Measurements from ENCODE around the gene TRIM7.

TRIM7 gene

GRCh38 chr5:181204826-181205760 lies at the start of gene TRIM7:
Gene TRIM7 (minus strand): TSS chr5:181205196. CDS start chr5:181205110, 86 bp downstream.
- DNase-seq (ENCODE audit: low read depth, low spot score) = no peak

GRCh38 chr5:181248277-181248676 lies 43.3 kb upstream of the TRIM7 start:
- no peak for DNase-seq (ENCODE audit: low read depth, low spot score)

- no peak for DNase-seq (ENCODE audit: low read depth, low spot score)
Measured at GRCh38 chr5:181246276-181247049, 41.5 kb upstream of the TRIM7 start.

- DNase-seq (ENCODE audit: low read depth, low spot score) = no peak
Measured at GRCh38 chr5:181245427-181246275, 40.7 kb upstream of the TRIM7 start.

- peak; percentile 69 for DNase-seq (ENCODE audit: low read depth, low spot score)
Measured at GRCh38 chr5:181243564-181244343, 38.8 kb upstream of the TRIM7 start, which contains the start of gene RACK1. Gene RACK1 (minus strand): TSS chr5:181243906. CDS start chr5:181243800, 106 bp downstream.

GRCh38 chr5:181243018-181243563 lies 38.1 kb upstream of the TRIM7 start:
- no peak for DNase-seq (ENCODE audit: low read depth, low spot score)

- no peak for DNase-seq (ENCODE audit: low read depth, low spot score)
Measured at GRCh38 chr5:181242031-181242451, 37.0 kb upstream of the TRIM7 start.

- DNase-seq (ENCODE audit: low read depth, low spot score) = no peak
Measured at GRCh38 chr5:181241393-181241975, 36.5 kb upstream of the TRIM7 start.

- no peak for DNase-seq (ENCODE audit: low read depth, low spot score)
Measured at GRCh38 chr5:181239062-181239663, 34.2 kb upstream of the TRIM7 start.

GRCh38 chr5:181237729-181238385 lies 32.9 kb upstream of the TRIM7 start:
- no peak for DNase-seq (ENCODE audit: low read depth, low spot score)

GRCh38 chr5:181236954-181237641 lies 32.1 kb upstream of the TRIM7 start:
- DNase-seq (ENCODE audit: low read depth, low spot score) = no peak

GRCh38 chr5:181236471-181236870 lies 31.5 kb upstream of the TRIM7 start:
- DNase-seq (ENCODE audit: low read depth, low spot score) = no peak

GRCh38 chr5:181235689-181236366 lies 30.8 kb upstream of the TRIM7 start:
- no peak for DNase-seq (ENCODE audit: low read depth, low spot score)

GRCh38 chr5:181235323-181235688 lies 30.3 kb upstream of the TRIM7 start:
- DNase-seq (ENCODE audit: low read depth, low spot score) = no peak

GRCh38 chr5:181234455-181235306 lies 29.7 kb upstream of the TRIM7 start:
- no peak for DNase-seq (ENCODE audit: low read depth, low spot score)

- no peak for DNase-seq (ENCODE audit: low read depth, low spot score)
Measured at GRCh38 chr5:181233801-181234454, 28.9 kb upstream of the TRIM7 start.

All from brain pericyte (primary cell).